Colonic mucosa (tissue), 4 donors: Measurements from ENCODE around the gene PRKCH. TPM values are rescaled to one million over a fixed set of nuclear protein-coding genes. Genes with fewer than 3 reads are reported as not detected.

ENCODE experiments used
- DNase-seq: peaks from one replicate; pipeline ENCODE4 v3.0.0-alpha.2; 2020
- H3K27ac ChIP-seq: fragments of 200-600 bp; one replicate; pipeline ENCODE4 v1.8.0; 2021
- H3K27me3 ChIP-seq: fragments of 200-600 bp; one replicate; pipeline ENCODE4 v1.8.0; 2021
- H3K36me3 ChIP-seq: fragments of 200-600 bp; one replicate; pipeline ENCODE4 v1.8.0; 2021
- H3K4me1 ChIP-seq: fragments of 200-600 bp; one replicate; pipeline ENCODE4 v1.8.0; 2021; ENCODE audit warnings: mild to moderate bottlenecking
- H3K4me3 ChIP-seq: fragments of 200-600 bp; one replicate; pipeline ENCODE4 v1.8.0; 2021
- H3K9ac ChIP-seq, 2 donors: one replicate each; pipeline ENCODE4 v1.7.0; 2013; ENCODE audit warnings: control low read depth in 2 of 2, low read depth in 2 of 2, low read length in 2 of 2
- H3K9me3 ChIP-seq: fragments of 200-600 bp; one replicate; pipeline ENCODE4 v1.8.0; 2021
- CTCF ChIP-seq: fragments of 200-600 bp; IDR thresholded peaks from one replicate; pipeline ENCODE4 v1.8.0; 2022; ENCODE audit warnings: antibody characterized with exemption, mild to moderate bottlenecking
- intact Hi-C: fragments of 100-400 bp; cut with DNase I; formaldehyde crosslinking; loops from one replicate; pipeline ENCODE4 v1.14.1; 2022
- total RNA-seq, 2 donors: library from RNA; stranded (reverse); fragmentation: NEBNext Ultra II Directional in 1 of 2; extraction: Animal tissue kit (Norgen Biotek cat#: 25700) in 1 of 2; gene quantifications; one replicate each; pipeline ENCODE4 v1.2.1, GENCODE V29; 2021
- donor health status: healthy.
- donor health status: DM: no; HTN: no; CAD: no.
- donor health status: DM: no; HTN: no; CAD: no.

PRKCH gene
- total RNA-seq, 2 donors from 2014 or later = 11.4 to 11.5 TPM

- H3K36me3 ChIP-seq = no peaks in the 10 kb centered on the region
- DNase-seq = no peak
- no peaks in the 10 kb centered on the region for H3K4me1 ChIP-seq
- no peaks in the 10 kb centered on the region for H3K9me3 ChIP-seq
- intact Hi-C loops = no loop called here
- no peak for TF ChIP-seq CTCF
- H3K4me3 ChIP-seq = no peak overlapping the region
- no peaks in the 10 kb centered on the region for H3K27me3 ChIP-seq
- H3K27ac ChIP-seq = no peak overlapping the region
- no peak overlapping the region for H3K9ac ChIP-seq
Measured at GRCh38 chr14:61589691-61590581, 268.6 kb downstream of the PRKCH start.

GRCh38 chr14:61591862-61592261 lies 270.5 kb downstream of the PRKCH start:
- Histone ChIP-seq H3K9ac (no peak overlapping the region), H3K4me3 (no peak overlapping the region), H3K9me3 (no peaks in the 10 kb centered on the region), H3K36me3 (no peaks in the 10 kb centered on the region), H3K27me3 (no peaks in the 10 kb centered on the region), H3K4me1 (no peaks in the 10 kb centered on the region), H3K27ac (no peak overlapping the region)
- no peak for DNase-seq
- no peak for TF ChIP-seq CTCF
- intact Hi-C loops = no loop called here

- Histone ChIP-seq H3K4me1 (no peaks in the 10 kb centered on the region), H3K4me3 (no peak overlapping the region), H3K36me3 (no peaks in the 10 kb centered on the region), H3K27me3 (no peaks in the 10 kb centered on the region), H3K9me3 (no peaks in the 10 kb centered on the region), H3K27ac (no peak overlapping the region), H3K9ac (no peak overlapping the region)
- no peak for DNase-seq
- intact Hi-C loops = no loop called here
- no peak for TF ChIP-seq CTCF
Measured at GRCh38 chr14:61593330-61593729, 272.0 kb downstream of the PRKCH start.

- no peak for TF ChIP-seq CTCF
- no peak overlapping the region for H3K4me3 ChIP-seq
- DNase-seq = no peak
- intact Hi-C loops = no loop called here
- no peak overlapping the region for H3K27ac ChIP-seq
- H3K36me3 ChIP-seq = no peaks in the 10 kb centered on the region
- H3K27me3 ChIP-seq = no peaks in the 10 kb centered on the region
- H3K4me1 ChIP-seq = peaks cover 5% of the 10 kb centered on the region
- H3K9me3 ChIP-seq = no peaks in the 10 kb centered on the region
- H3K9ac ChIP-seq = no peak overlapping the region
Measured at GRCh38 chr14:61596990-61597389, 275.6 kb downstream of the PRKCH start.

GRCh38 chr14:61598980-61599379 lies 277.6 kb downstream of the PRKCH start:
- Histone ChIP-seq H3K27ac (no peak overlapping the region), H3K9ac (no peak overlapping the region), H3K4me3 (no peak overlapping the region), H3K27me3 (no peaks in the 10 kb centered on the region), H3K4me1 (peaks cover 5% of the 10 kb centered on the region), H3K36me3 (no peaks in the 10 kb centered on the region), H3K9me3 (no peaks in the 10 kb centered on the region)
- TF ChIP-seq CTCF = no peak
- intact Hi-C loops = no loop called here
- DNase-seq = no peak
